ENCODE data around the gene CATSPER4.

GRCh38 chr1:26153966-26154532 lies 36.4 kb upstream of the CATSPER4 start:
- TF ChIP-seq TBP (IDR thresholded peaks at IDR 0.05; ENCODE audit: low read depth, low read length) (no peak), KDM4A (IDR thresholded peaks at IDR 0.05; ENCODE audit: low read depth, low read length, severe bottlenecking) (no peak), RAD21 (IDR thresholded peaks at IDR 0.05 in 1 of 2, conservative IDR thresholded peaks at IDR 0.05 in 1 of 2; ENCODE audit: low read depth in 2 of 2, low read length in 2 of 2) (no peak), SIN3A (conservative IDR thresholded peaks at IDR 0.05 in 1 of 2, IDR thresholded peaks at IDR 0.05 in 1 of 2; ENCODE audit: low read depth in 1 of 2, low read length in 2 of 2) (no peak), CTCF (IDR thresholded peaks at IDR 0.05; ENCODE audit: control extremely low read depth in 1 of 3, insufficient read depth in 1 of 3, low read depth in 1 of 3, low read length in 3 of 3) (no peak), GTF2F1 (IDR thresholded peaks at IDR 0.05; ENCODE audit: borderline replicate concordance, low read depth, low read length) (no peak), RFX5 (IDR thresholded peaks at IDR 0.05; ENCODE audit: borderline replicate concordance, low read depth, low read length) (no peak), POLR2A (IDR thresholded peaks at IDR 0.05; ENCODE audit: control extremely low read depth in 1 of 2, low read depth in 2 of 2, low read length in 2 of 2) (no peak), PHF8 (conservative IDR thresholded peaks at IDR 0.05; ENCODE audit: low read depth, low read length) (no peak), POLR2AphosphoS5 (IDR thresholded peaks at IDR 0.05; ENCODE audit: low read depth, low read length) (no peak; the same call in 1 of the 2 replicates), CREB1 (IDR thresholded peaks at IDR 0.05) (no peak), NANOG (IDR thresholded peaks at IDR 0.05; ENCODE audit: insufficient read depth, low read depth, low read length, poor library complexity, severe bottlenecking) (no peak), JUN (IDR thresholded peaks at IDR 0.05; ENCODE audit: low read depth, low read length) (no peak), RBBP5 (IDR thresholded peaks at IDR 0.05; ENCODE audit: borderline replicate concordance, low read depth, low read length) (no peak)

All from H1 (cell line).